GM12891 (cell line): ENCODE data around the gene TBCD.
"Not testable (repeated sequence)": the region's sequence is repeated elsewhere in the genome, so short reads cannot be mapped to it uniquely, and the experiment has no call there.

Source experiments
- DNase-seq: peaks from one replicate; pipeline ENCODE4 v3.0.0; 2011; ENCODE audit warnings: low spot score; ENCODE audit not compliant: insufficient read length
- FAIRE-seq: peaks from 2 replicates; lab custom pipeline; 2011; peaks lifted over from hg19 to GRCh38; lab: Jason Lieb, UNC
- PAX5 ChIP-seq: IDR thresholded peaks from 2 replicates; pipeline ENCODE4 v1.6.1; 2011; ENCODE audit warnings: low read length, moderate library complexity, mild to moderate bottlenecking; ENCODE audit not compliant: insufficient read depth, severe bottlenecking
- POLR2A ChIP-seq: IDR thresholded peaks from 2 replicates; pipeline ENCODE4 v1.6.1; 2011; ENCODE audit warnings: low read depth, low read length, control low read depth
- POLR2AphosphoS5 ChIP-seq: IDR thresholded peaks from 2 replicates; pipeline ENCODE4 v1.6.1; 2011; ENCODE audit warnings: low read depth, low read length, control low read depth
- POU2F2 ChIP-seq: IDR thresholded peaks from 2 replicates; pipeline ENCODE4 v1.6.1; 2011; ENCODE audit warnings: low read depth, mild to moderate bottlenecking, control low read depth, low read length, moderate library complexity
- SPI1 ChIP-seq: IDR thresholded peaks from 2 replicates; pipeline ENCODE4 v1.6.1; 2011; ENCODE audit warnings: low read depth, low read length, control low read depth
- TAF1 ChIP-seq: IDR thresholded peaks from 2 replicates; pipeline ENCODE4 v1.6.1; 2011; ENCODE audit warnings: low read depth, low read length, control low read depth

The TBCD gene

GRCh38 chr17:82943339-82943738 is 191.5 kb downstream of the TBCD start:
- TF ChIP-seq SPI1 (no peak), PAX5 (no peak), TAF1 (no peak), POU2F2 (no peak), POLR2AphosphoS5 (no peak), POLR2A (no peak)
- FAIRE-seq = no peak
- no peak for DNase-seq

DNA sequence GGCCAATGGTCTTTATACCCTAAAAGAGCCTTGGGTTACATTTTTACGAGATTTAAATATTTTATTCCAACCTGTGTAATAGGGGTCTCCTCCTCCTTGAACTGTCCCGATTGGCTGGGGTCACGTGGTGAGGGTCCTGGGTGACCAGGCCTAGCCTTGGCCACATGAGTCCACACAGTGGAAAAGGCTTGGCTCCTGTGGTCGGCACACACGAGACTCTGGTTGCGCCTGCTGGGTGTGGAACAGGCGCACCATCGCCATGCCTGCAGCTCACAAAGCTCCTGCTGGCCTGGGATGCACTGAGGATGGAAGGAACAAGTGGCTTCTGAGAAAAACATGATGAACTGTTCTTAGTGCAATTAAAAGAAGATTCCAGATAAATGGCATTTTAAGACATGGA is 191.9 kb downstream of the TBCD start:
- FAIRE-seq = no peak
- TF ChIP-seq POU2F2 = no peak
- no peak for TF ChIP-seq TAF1
- no peak for TF ChIP-seq PAX5
- TF ChIP-seq SPI1 = no peak
- TF ChIP-seq POLR2A = no peak
- no peak for TF ChIP-seq POLR2AphosphoS5
- DNase-seq = no peak

DNA sequence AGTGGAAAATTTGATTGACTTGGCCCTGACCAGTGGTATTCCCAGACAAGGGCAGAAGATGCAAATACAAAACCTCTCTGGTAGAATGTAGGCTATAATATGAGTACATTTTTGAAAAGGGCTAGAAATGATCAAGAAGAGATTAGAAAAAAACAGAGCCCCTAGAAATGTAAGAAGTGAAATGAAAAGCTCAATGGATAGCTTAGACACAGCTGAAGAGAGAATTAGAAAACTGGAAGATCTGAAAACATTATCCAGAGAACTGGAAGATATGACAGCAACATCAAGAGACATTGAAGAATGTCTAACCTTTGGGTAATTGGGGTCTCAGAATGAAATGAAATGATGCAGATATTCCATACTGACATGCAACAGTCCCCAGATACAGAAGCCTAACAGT is 193.1 kb downstream of the TBCD start:
- DNase-seq (no peak), FAIRE-seq (no peak)
- no peak for TF ChIP-seq POU2F2
- TF ChIP-seq POLR2A = no peak
- no peak for TF ChIP-seq POLR2AphosphoS5
- TF ChIP-seq PAX5 = no peak
- TF ChIP-seq SPI1 = no peak
- TF ChIP-seq TAF1 = no peak

DNA sequence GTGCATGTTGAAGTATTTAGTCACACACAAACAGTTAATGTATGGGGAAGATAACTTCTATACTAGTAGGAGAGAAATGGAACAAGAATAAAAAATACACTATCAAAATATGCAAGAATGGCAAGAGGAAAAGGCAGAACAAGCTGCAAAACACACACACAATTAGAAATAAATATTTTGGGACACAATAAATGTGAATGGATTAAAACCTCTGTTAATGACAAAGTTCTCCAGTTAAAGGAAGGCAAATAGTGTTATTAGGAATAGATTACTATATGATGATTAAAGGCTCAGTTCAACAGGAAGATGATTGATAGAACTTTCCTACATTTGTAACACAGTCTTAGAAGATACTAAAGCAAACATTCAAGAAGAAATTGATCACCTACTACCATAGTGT is 194.2 kb downstream of the TBCD start:
- FAIRE-seq = no peak
- no peak for DNase-seq
- TF ChIP-seq SPI1 (no peak), POU2F2 (no peak), TAF1 (no peak), PAX5 (no peak)

DNA sequence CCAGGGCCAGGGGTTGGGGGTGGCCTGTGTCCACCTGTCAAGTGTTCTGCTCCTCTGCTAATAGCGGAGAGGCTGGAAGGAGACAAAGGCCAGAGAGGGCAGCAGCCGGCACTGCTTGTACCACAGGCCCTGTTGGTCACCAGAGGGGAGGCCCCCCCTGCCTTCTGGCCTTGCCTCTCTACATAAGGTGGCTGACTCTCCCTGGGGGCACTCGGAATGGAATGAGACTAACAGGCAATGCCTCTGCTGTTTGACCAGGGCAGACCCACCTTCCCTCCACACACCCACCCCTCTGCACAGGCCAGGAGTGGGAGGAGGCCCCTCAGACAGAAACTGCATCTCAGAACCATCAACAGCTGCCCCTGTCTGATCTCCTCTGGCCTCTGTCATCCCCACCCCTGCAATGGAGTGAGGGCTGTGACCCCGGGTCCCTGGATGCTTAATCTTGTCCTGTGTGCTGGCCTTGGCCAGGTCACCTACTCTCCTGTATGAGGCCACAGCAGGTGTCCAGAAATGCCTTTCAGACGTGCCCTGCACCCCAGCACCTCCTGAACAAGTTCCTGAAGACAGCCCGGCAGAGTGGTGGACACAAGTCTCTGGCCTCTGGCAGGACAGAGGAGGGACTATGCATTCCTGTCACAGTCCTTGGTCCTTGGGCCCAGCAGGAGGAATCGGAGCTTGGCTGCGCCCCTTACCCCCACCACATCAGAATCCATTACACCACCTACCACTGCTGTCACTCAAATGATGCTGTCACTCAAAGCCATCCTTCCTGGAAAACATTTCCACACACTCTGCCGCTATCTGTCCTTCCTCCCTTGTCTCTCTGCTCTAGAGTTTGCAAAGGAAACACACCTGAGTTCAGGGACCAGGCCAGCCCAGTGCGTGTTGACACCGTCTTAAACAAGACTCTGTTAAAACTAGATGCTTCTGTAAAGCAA is 195.5 kb downstream of the TBCD start:
- DNase-seq (no peak), FAIRE-seq (no peak)
- TF ChIP-seq POLR2A (no peak), SPI1 (no peak), POU2F2 (no peak), PAX5 (no peak), POLR2AphosphoS5 (no peak), TAF1 (no peak)

DNA sequence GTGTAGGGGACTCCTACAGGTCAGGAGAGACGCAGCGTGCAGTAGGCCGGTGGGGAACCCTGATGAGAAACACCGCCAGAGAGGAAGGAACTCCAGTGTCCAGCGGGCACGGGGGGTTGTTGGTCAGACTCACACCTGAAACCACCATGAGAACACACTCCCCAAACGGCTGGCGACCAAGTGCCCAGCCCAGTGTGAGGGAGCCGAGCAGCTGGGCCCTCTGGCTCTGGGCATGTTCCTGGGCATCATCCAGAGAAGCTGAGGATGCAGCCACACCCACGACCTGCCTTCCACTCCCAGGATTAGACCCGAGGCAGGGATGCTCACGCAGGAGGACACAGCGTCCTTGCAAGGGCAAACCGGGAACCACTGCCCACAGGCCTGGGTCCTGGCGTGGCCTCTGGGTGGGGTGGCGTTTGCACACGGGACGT is 196.2 kb downstream of the TBCD start:
- DNase-seq (no peak), FAIRE-seq (no peak)
- TF ChIP-seq POLR2A (no peak), POLR2AphosphoS5 (no peak), PAX5 (no peak), POU2F2 (no peak), TAF1 (no peak), SPI1 (no peak)

DNA sequence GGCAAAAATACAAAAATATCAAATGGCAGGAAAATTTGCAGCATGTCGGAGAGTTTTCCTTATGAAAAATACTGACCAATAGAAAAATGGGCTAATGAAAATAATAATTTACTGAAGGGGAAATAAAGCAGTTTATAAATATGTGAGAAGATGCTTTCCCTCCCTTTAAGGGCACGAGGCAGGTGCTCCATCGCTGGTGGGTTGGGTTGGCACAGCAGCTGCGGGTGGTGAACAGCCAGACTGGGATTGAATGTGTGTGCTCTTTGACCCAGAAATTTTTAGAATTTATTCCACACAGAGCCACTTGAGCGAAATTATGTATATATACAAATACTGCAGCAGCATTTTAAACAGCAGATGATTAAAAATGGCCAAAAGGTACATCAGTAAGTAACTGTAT is 197.1 kb downstream of the TBCD start:
- FAIRE-seq = no peak
- no peak for TF ChIP-seq SPI1
- no peak for TF ChIP-seq POU2F2
- TF ChIP-seq POLR2A = no peak
- no peak for TF ChIP-seq PAX5
- no peak for TF ChIP-seq TAF1
- TF ChIP-seq POLR2AphosphoS5 = no peak
- no peak for DNase-seq

DNA sequence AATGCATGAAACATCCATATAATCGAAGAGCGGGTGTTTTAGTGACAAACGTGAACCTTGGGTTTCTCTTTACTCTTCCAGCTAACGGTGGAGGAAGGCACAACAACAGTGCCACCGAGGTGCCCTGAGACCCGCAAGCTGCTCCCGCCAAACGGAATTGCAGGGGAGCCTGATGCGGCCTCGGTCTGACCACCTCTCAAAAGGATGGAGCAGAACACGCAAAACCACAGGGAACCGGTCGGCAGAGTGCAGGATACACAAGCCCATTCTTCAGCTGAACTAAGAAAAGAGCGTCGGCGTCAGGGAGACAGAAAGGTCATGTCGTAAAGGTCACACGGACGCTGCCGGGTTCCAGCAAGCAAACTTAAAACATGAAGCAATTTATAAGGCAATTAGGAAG is 197.5 kb downstream of the TBCD start:
- no peak for FAIRE-seq
- no peak for DNase-seq
- TF ChIP-seq POLR2AphosphoS5 = no peak
- TF ChIP-seq PAX5 = no peak
- no peak for TF ChIP-seq POU2F2
- TF ChIP-seq SPI1 = no peak
- no peak for TF ChIP-seq TAF1
- TF ChIP-seq POLR2A = no peak

- DNase-seq (no peak), FAIRE-seq (no peak)
- TF ChIP-seq POLR2A (no peak), SPI1 (no peak), TAF1 (no peak), POU2F2 (no peak), PAX5 (no peak), POLR2AphosphoS5 (no peak)
These were observed 198.1 kb downstream of the TBCD start for GRCh38 chr17:82949984-82950383.

- DNase-seq (no peak), FAIRE-seq (no peak)
- TF ChIP-seq SPI1 = no peak
- TF ChIP-seq PAX5 = no peak
- no peak for TF ChIP-seq POU2F2
- TF ChIP-seq POLR2A = no peak
- no peak for TF ChIP-seq POLR2AphosphoS5
- TF ChIP-seq TAF1 = no peak
These were observed 198.7 kb downstream of the TBCD start for GRCh38 chr17:82950525-82951102.

DNA sequence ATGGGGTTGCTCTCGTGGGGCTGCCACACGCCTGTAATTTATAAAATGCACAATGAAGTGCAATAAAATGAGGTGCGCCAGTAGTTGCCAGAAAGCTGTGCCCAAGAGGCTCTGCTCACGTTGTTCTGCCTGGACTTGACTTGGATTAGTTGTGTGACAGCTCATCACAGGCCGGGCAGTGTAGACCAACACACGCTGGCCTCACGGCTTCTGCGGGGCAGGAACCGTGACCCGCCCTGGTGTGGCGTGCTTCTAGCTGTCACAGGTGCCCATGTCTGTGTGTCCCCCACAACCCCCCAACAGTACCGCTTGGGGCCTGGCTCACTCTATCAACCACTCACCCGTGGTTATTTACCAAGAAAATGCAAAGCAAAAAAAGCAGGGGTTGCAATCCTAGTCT is 200.2 kb downstream of the TBCD start:
- DNase-seq (no peak), FAIRE-seq (no peak)
- TF ChIP-seq TAF1 (no peak), POLR2AphosphoS5 (no peak), POLR2A (no peak), SPI1 (no peak), PAX5 (no peak), POU2F2 (no peak)

- FAIRE-seq, DNase-seq: not testable (repeated sequence)
These were observed 203.2 kb downstream of the TBCD start for GRCh38 chr17:82955106-82955505.

DNA sequence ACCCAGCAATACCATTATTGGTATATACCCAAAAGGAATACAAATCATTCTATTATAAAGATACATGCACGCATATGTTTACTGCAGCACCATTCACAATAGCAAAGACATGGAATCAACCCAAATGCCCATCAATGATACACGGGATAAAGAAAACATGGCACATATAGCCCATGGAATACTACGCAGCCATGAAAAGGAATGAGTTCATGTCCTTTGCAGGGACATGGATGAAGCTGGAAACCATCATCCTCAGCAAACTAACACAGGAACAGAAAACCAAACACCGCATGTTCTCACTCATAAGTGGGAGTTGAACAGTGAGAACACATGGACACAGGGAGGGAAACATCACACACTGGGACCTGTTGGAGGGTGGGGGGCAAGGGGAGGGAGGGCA is 203.8 kb downstream of the TBCD start:
- not testable (repeated sequence) for DNase-seq, FAIRE-seq
